ENCODE data around the gene NELL1.

GRCh38 chr11:21514316-21514715, 844.9 kb downstream of the NELL1 start:
- TF ChIP-seq CTCF (IDR thresholded peaks at IDR 0.05), result peak in 3 of 4 donors; percentile 32 to 47 (median 35)
- no peak for TF ChIP-seq POLR2A (IDR thresholded peaks at IDR 0.05)
